ENCODE data around the gene PPP2R2B. TPM values are rescaled to one million over a fixed set of nuclear protein-coding genes. Genes with fewer than 3 reads are reported as not detected.
"Not testable (repeated sequence)": the region's sequence is repeated elsewhere in the genome, so short reads cannot be mapped to it uniquely, and the experiment has no call there.

The PPP2R2B gene
- total RNA-seq, 1 donor from 2014 or later, result 136 TPM

GRCh38 chr5:146753641-146754040, 124.9 kb downstream of the PPP2R2B start:
- DNase-seq (ENCODE audit: low spot score in 2 of 2) (no peak), FAIRE-seq (no peak)

GRCh38 chr5:146751781-146752401, 126.7 kb downstream of the PPP2R2B start:
- no peak for FAIRE-seq
- no peak for DNase-seq (ENCODE audit: low spot score in 2 of 2)

DNA sequence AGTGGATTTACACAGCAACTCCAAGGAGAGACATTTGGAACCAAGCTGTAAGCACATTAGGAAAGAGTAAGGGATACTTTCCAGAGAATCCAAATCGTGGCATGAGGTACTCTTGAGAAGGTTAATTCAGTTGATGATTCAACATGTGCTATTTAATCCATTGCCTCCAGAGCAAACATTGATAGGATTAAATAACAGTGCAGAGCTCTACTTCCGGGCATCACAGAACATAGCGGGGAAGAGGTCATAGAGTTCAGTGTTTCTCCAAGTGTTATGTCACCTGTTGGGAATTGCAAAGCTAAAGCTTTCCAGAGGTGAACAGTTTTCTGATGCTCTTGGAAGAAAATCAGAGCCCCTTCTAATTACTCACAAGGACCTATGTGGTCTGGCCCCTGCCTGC, 127.5 kb downstream of the PPP2R2B start:
- DNase-seq (ENCODE audit: low spot score in 2 of 2), result no peak
- FAIRE-seq, result no peak

DNA sequence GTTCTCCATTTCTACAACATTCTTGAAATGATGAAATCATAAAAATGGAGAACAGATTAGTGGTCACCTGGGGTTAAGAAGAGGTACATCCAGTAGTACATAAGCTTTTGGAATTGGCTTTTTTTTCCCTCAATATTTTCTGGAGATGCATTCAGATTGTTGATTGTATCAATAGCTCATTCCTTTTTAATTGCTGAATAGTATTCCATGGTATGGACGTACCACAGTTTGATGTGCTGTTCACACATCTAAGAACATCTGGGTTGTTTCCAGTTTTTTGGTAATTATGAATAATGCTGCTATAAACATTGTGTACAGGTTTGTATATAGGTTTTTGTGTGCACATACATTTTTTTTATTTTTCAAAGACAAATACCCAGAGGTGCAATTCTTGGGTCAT, 130.0 kb downstream of the PPP2R2B start:
- FAIRE-seq (no peak), DNase-seq (ENCODE audit: low spot score in 2 of 2) (no peak)

- no peak for FAIRE-seq
- DNase-seq (ENCODE audit: low spot score in 2 of 2), result no peak
These were observed 132.5 kb downstream of the PPP2R2B start for GRCh38 chr5:146745931-146746577.

- DNase-seq (ENCODE audit: low spot score in 2 of 2), result peak; percentile 5 to 18
- FAIRE-seq, result no peak
These were observed 134.3 kb downstream of the PPP2R2B start for GRCh38 chr5:146744068-146744745.

GRCh38 chr5:146734936-146735577, 143.5 kb downstream of the PPP2R2B start:
- DNase-seq (ENCODE audit: low spot score in 2 of 2), result no peak
- FAIRE-seq, result no peak

- DNase-seq (ENCODE audit: low spot score in 2 of 2) (no peak), FAIRE-seq (no peak)
These were observed 145.6 kb downstream of the PPP2R2B start for GRCh38 chr5:146732962-146733361.

DNA sequence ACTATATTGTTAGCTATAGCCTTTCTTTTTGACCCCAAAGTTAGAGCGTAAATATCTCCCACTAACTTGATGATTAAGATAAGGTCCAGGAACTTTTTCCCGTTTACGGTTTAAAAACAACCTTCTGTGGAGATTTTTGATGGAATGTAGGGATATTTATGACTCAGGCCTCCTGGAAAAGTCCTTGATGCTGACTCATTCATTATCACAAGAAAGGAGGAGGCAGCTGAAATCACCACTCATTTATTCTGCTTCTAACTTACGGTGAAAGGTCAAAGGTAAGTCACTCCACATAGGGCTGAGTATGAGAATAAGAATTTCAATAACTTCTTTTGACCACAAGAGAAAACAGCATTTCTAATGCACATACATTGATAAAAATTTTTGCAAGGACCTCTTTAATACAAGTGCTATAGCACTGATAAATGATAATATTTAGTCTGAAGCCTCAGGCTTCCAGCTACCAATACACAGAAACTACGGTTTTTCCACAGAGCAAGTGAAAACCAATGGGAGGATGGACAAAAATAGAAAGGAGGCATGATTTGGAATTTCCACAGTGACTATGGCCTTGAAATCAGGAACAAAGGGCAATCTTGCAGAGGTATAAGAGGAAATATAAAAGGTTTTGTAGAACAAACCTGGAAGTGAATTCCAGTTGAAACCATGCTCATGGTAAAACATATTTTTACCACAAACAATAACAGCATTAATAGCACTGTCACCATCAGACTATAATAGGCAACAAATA, 146.5 kb downstream of the PPP2R2B start:
- no peak for FAIRE-seq
- DNase-seq (ENCODE audit: low spot score in 2 of 2), result no peak

GRCh38 chr5:146728746-146729145, 149.8 kb downstream of the PPP2R2B start:
- not testable (repeated sequence) for DNase-seq (ENCODE audit: low spot score in 2 of 2); FAIRE-seq

DNA sequence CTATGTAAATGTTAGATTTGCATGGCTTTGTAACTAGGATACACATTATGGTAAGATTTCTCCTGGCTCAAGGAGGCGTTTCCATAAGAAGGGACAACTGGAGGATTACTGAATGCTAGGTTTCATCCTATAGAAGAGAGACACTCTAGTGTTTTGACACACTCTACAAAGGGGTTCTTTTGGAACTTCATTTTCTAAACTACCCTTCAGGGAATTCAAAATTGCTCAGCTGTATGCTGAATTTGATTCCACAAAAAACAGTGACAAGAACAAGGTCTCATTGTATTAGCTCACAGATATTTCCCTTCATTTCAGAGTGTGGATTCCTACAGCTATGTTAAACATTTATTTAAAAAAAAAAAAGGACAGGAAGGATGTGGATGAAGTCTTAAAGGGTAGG, 151.7 kb downstream of the PPP2R2B start:
- no peak for FAIRE-seq

GRCh38 chr5:146726020-146726419, 152.5 kb downstream of the PPP2R2B start:
- no peak for FAIRE-seq
- DNase-seq (ENCODE audit: low spot score in 2 of 2), result no peak

More for the DNA sequence above, 151.7 kb downstream of the PPP2R2B start:
- no peak for DNase-seq (ENCODE audit: low spot score in 2 of 2)

GRCh38 chr5:146725025-146725424, 153.5 kb downstream of the PPP2R2B start:
- DNase-seq (ENCODE audit: low spot score in 2 of 2), result no peak
- no peak for FAIRE-seq

DNA sequence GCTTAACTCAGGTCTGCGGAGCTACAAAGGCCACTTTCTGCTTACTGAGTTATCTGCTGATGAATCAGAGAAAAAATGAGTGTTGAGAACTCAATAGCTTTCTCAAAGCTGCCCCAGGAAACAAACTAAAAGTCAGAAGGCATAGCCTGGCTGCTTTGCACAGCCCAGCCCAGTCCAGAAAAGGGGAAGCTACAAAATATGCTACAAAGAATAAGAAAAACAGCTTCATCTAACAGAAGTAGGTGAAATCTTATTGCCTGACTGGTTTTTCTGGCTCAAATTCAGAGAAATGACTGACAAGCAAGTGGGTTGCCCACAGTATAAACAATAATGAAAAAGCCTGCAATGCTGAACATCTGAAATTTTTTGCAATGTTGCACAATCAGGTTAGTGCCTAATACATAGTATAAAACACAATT, 156.2 kb downstream of the PPP2R2B start:
- FAIRE-seq (no peak), DNase-seq (ENCODE audit: low spot score in 2 of 2) (no peak)

DNA sequence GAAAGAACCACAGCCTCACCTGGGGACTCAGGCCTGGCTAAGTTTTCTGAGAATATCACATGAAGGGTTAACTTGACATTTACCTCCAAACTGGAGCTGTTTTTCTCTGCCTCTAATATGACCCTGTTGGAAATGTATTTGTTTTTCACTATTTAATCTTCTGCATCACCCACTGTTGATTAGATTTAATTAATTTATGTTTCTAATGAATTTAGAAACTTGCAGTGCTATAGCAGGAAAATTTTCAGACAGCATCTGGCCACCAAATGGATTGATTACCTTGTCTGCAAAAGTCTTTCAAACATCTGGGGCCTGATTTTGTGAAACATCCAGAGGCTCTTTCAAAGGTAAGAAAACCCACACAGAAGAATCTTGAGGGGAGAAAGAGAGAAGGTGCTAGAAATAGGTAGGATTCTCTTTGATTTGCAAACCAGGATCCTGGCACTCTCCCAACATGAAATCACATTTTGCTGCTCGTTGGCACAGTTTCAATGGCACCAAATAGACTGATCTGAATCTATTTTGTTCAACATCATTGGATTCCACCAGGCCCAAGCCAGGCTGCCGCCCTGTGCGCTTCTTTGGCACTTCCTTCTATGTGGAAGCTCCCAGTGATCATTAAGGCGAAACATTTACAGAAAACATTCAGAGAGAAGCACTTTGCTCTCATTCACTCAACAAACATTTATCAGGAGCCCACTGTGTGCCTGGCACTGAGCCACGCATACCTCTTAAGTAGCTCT, 157.3 kb downstream of the PPP2R2B start:
- DNase-seq (ENCODE audit: low spot score in 2 of 2) (no peak), FAIRE-seq (no peak)

DNA sequence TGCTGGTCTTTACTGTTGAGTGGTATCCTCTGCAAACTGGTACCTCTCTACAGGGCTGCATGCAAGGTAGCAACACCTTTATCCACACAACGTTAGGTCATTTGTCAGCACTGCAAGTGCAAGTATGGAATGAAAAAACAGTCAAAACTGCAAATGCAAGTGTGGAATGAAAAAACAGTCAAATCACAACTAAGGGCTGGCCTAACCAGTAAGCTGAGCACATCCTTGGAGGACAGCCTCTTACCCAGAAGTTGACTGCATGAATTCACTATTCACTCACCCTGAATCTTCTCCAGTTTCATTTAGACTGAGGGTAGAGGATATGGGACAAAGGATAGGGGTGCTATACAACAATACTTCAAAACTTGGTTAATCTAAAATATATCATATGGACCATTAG, 158.4 kb downstream of the PPP2R2B start:
- FAIRE-seq (no peak), DNase-seq (ENCODE audit: low spot score in 2 of 2) (no peak)

GRCh38 chr5:146719179-146719578, 159.4 kb downstream of the PPP2R2B start:
- DNase-seq (ENCODE audit: low spot score in 2 of 2), result no peak
- FAIRE-seq, result no peak

- FAIRE-seq, result no peak
- DNase-seq (ENCODE audit: low spot score in 2 of 2), result no peak
These were observed 159.9 kb downstream of the PPP2R2B start for GRCh38 chr5:146718609-146719008.

DNA sequence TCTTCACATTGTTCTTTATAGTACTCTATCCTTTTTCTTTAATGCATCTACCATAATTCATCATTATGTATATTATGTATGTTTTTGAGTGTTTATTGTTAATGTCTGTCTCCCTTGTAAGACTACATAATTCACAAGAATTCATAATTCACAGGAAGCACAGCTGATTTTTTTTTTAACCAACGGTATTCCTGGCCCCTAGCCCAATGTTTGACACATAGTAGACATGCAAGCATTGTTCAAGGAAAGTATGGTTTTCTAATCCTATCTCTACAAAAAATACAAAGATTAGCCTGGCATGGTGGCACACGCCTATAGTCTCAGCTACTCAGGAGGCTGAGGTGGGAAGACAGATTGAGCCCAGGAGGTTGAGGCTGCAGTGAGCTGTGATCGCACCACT, 160.6 kb downstream of the PPP2R2B start:
- DNase-seq (ENCODE audit: low spot score in 2 of 2) (no peak), FAIRE-seq (no peak)

- no peak for FAIRE-seq
- DNase-seq (ENCODE audit: low spot score in 2 of 2), result no peak
These were observed 161.9 kb downstream of the PPP2R2B start for GRCh38 chr5:146716636-146717035.
